Mononuclear cell (primary cell): ENCODE measurements around the gene LIMCH1. TPM values are rescaled to one million over a fixed set of nuclear protein-coding genes. Genes with fewer than 3 reads are reported as not detected.

Experiments used
- H3K27me3 ChIP-seq: 2 replicates; pipeline ENCODE4 v1.6.0; 2011; ENCODE audit warnings: low read length, control low read depth; ENCODE audit not compliant: insufficient read depth
- H3K4me1 ChIP-seq: 2 replicates; pipeline ENCODE4 v1.5.1; 2011; ENCODE audit warnings: mild to moderate bottlenecking, low read length, control low read depth; ENCODE audit not compliant: insufficient read depth
- H3K4me3 ChIP-seq: 2 replicates; pipeline ENCODE4 v1.5.1; 2011; ENCODE audit warnings: mild to moderate bottlenecking, low read length, moderate library complexity
- H3K9me3 ChIP-seq: 2 replicates; pipeline ENCODE4 v1.5.1; 2011; ENCODE audit warnings: low read depth, mild to moderate bottlenecking, control low read depth, low read length
- total RNA-seq: library from RNA; depleted of rRNA; stranded (reverse); fragments of >200 nt; gene quantifications from one replicate; pipeline ENCODE4 v1.2.3, GENCODE V29; 2012

LIMCH1 gene
- total RNA-seq, 1 donor: 0.10 TPM

- Histone ChIP-seq H3K9me3 (no peaks in the 10 kb centered on the region), H3K4me1 (peaks cover 37% of the 10 kb centered on the region), H3K4me3 (no peak overlapping the region), H3K27me3 (no peaks in the 10 kb centered on the region)
These were observed 23.0 kb upstream of the LIMCH1 start for GRCh38 chr4:41514766-41515481.

GRCh38 chr4:41517121-41517520, 20.8 kb upstream of the LIMCH1 start:
- Histone ChIP-seq H3K4me1 (peaks cover 29% of the 10 kb centered on the region), H3K27me3 (no peaks in the 10 kb centered on the region), H3K9me3 (no peaks in the 10 kb centered on the region), H3K4me3 (no peak overlapping the region)

GRCh38 chr4:41517747-41518146, 20.2 kb upstream of the LIMCH1 start:
- H3K27me3 ChIP-seq: no peaks in the 10 kb centered on the region
- peaks cover 29% of the 10 kb centered on the region for H3K4me1 ChIP-seq
- no peaks in the 10 kb centered on the region for H3K9me3 ChIP-seq
- no peak overlapping the region for H3K4me3 ChIP-seq

GRCh38 chr4:41524425-41524824, 13.5 kb upstream of the LIMCH1 start:
- no peaks in the 10 kb centered on the region for H3K27me3 ChIP-seq
- H3K9me3 ChIP-seq: peaks cover 5% of the 10 kb centered on the region
- no peak overlapping the region for H3K4me3 ChIP-seq
- H3K4me1 ChIP-seq: no peaks in the 10 kb centered on the region

- Histone ChIP-seq H3K27me3 (no peaks in the 10 kb centered on the region), H3K4me1 (no peaks in the 10 kb centered on the region), H3K4me3 (no peak overlapping the region), H3K9me3 (peaks cover 5% of the 10 kb centered on the region)
These were observed 12.8 kb upstream of the LIMCH1 start for GRCh38 chr4:41525129-41525528.

- Histone ChIP-seq H3K4me3 (no peak overlapping the region), H3K27me3 (no peaks in the 10 kb centered on the region), H3K9me3 (peaks cover 5% of the 10 kb centered on the region), H3K4me1 (no peaks in the 10 kb centered on the region)
These were observed 11.3 kb upstream of the LIMCH1 start for GRCh38 chr4:41526628-41527027.

- Histone ChIP-seq H3K9me3 (peaks cover 5% of the 10 kb centered on the region), H3K4me3 (no peak overlapping the region), H3K4me1 (peaks cover 6% of the 10 kb centered on the region), H3K27me3 (no peaks in the 10 kb centered on the region)
These were observed 9.3 kb upstream of the LIMCH1 start for GRCh38 chr4:41528512-41529205.

GRCh38 chr4:41530741-41531140, 7.2 kb upstream of the LIMCH1 start:
- no peak overlapping the region for H3K4me3 ChIP-seq
- no peaks in the 10 kb centered on the region for H3K27me3 ChIP-seq
- H3K9me3 ChIP-seq: no peaks in the 10 kb centered on the region
- peaks cover 6% of the 10 kb centered on the region for H3K4me1 ChIP-seq

GRCh38 chr4:41532336-41532735, 5.6 kb upstream of the LIMCH1 start:
- Histone ChIP-seq H3K9me3 (no peaks in the 10 kb centered on the region), H3K4me3 (no peak overlapping the region), H3K4me1 (peaks cover 6% of the 10 kb centered on the region), H3K27me3 (no peaks in the 10 kb centered on the region)

- no peaks in the 10 kb centered on the region for H3K9me3 ChIP-seq
- no peaks in the 10 kb centered on the region for H3K27me3 ChIP-seq
- no peak overlapping the region for H3K4me3 ChIP-seq
- H3K4me1 ChIP-seq: peaks cover 6% of the 10 kb centered on the region
These were observed 5.1 kb upstream of the LIMCH1 start for GRCh38 chr4:41532882-41533281.

- Histone ChIP-seq H3K4me1 (peaks cover 6% of the 10 kb centered on the region), H3K4me3 (no peak overlapping the region), H3K27me3 (no peaks in the 10 kb centered on the region), H3K9me3 (no peaks in the 10 kb centered on the region)
These were observed 4.3 kb upstream of the LIMCH1 start for GRCh38 chr4:41533680-41534079.

GRCh38 chr4:41534404-41534803, 3.6 kb upstream of the LIMCH1 start:
- Histone ChIP-seq H3K27me3 (no peaks in the 10 kb centered on the region), H3K9me3 (no peaks in the 10 kb centered on the region), H3K4me1 (peaks cover 6% of the 10 kb centered on the region), H3K4me3 (no peak overlapping the region)

- Histone ChIP-seq H3K27me3 (no peaks in the 10 kb centered on the region), H3K4me3 (no peak overlapping the region), H3K9me3 (no peaks in the 10 kb centered on the region), H3K4me1 (peaks cover 6% of the 10 kb centered on the region)
These were observed 2.0 kb upstream of the LIMCH1 start for GRCh38 chr4:41535911-41536371.

- H3K4me1 ChIP-seq: peaks cover 6% of the 10 kb centered on the region
- H3K4me3 ChIP-seq: no peak overlapping the region
- no peaks in the 10 kb centered on the region for H3K9me3 ChIP-seq
- H3K27me3 ChIP-seq: no peaks in the 10 kb centered on the region
These were observed 566 bp upstream of the LIMCH1 start for GRCh38 chr4:41537292-41537890.

GRCh38 chr4:41538887-41539498, 1.0 kb downstream of the LIMCH1 start:
- H3K9me3 ChIP-seq: no peaks in the 10 kb centered on the region
- H3K27me3 ChIP-seq: no peaks in the 10 kb centered on the region
- no peak overlapping the region for H3K4me3 ChIP-seq
- no peaks in the 10 kb centered on the region for H3K4me1 ChIP-seq
